Thyroid gland (tissue), 4 donors: ENCODE measurements around the gene MRC2.

Experiments used
- CTCF ChIP-seq, 6 experiments: fragments of 200-600 bp in 3 of 6; fragments of 450-650 bp in 3 of 6; sonication (generic) in 3 of 6; IDR thresholded peaks; one replicate each; pipeline ENCODE4 v1.5.1; 2016 to 2019; ENCODE audit warnings: antibody characterized with exemption in 6 of 6, mild to moderate bottlenecking in 2 of 6, inconsistent platforms in 1 of 6, moderate library complexity in 1 of 6
- POLR2A ChIP-seq, 2 donors: fragments of 450-650 bp; IDR thresholded peaks; one replicate each; pipeline ENCODE4 v1.6.1; 2017; ENCODE audit warnings: antibody characterized with exemption in 2 of 2, mild to moderate bottlenecking in 2 of 2, moderate library complexity in 1 of 2

GRCh38 chr17:62618647-62619416 lies 8.6 kb upstream of the MRC2 start:
- TF ChIP-seq CTCF (IDR thresholded peaks at IDR 0.05), result no peak
- TF ChIP-seq POLR2A (IDR thresholded peaks at IDR 0.05), result no peak
